AG04449 (cell line): ENCODE data around the gene RHO.

Experiments
- CTCF ChIA-PET: fragments of 350-600 bp; formaldehyde crosslinking; extraction: SDS; loops from one replicate; lab custom pipeline; 2021; ENCODE audit warnings: antibody characterized with exemption; lab: Yijun Ruan, JAX
- POLR2A ChIA-PET: fragments of 400-600, 350-600 bp; formaldehyde crosslinking; extraction: SDS; loops from one replicate; lab custom pipeline; 2020; ENCODE audit warnings: antibody characterized with exemption, inconsistent platforms; lab: Yijun Ruan, JAX
- DNase-seq: peaks from one replicate; pipeline ENCODE4 v3.0.0-alpha.2; 2010; ENCODE audit warnings: low read depth, low spot score
- H3K4me3 ChIP-seq: 2 replicates; pipeline ENCODE4 v1.5.1; 2011; ENCODE audit warnings: low read depth, mild to moderate bottlenecking, control low read depth, low read length
- TF ChIP-seq, protein P1 (sequence below): IDR thresholded peaks from one replicate; pipeline ENCODE4 v1.5.1; 2011; ENCODE audit warnings: mild to moderate bottlenecking, moderate library complexity, low read length, control low read depth, inconsistent platforms; ENCODE audit not compliant: insufficient read depth; ENCODE audit errors: missing control alignments

The RHO gene

GRCh38 chr3:129530821-129531220 is 2.4 kb downstream of the RHO start:
- TF ChIP-seq, protein P1, sequence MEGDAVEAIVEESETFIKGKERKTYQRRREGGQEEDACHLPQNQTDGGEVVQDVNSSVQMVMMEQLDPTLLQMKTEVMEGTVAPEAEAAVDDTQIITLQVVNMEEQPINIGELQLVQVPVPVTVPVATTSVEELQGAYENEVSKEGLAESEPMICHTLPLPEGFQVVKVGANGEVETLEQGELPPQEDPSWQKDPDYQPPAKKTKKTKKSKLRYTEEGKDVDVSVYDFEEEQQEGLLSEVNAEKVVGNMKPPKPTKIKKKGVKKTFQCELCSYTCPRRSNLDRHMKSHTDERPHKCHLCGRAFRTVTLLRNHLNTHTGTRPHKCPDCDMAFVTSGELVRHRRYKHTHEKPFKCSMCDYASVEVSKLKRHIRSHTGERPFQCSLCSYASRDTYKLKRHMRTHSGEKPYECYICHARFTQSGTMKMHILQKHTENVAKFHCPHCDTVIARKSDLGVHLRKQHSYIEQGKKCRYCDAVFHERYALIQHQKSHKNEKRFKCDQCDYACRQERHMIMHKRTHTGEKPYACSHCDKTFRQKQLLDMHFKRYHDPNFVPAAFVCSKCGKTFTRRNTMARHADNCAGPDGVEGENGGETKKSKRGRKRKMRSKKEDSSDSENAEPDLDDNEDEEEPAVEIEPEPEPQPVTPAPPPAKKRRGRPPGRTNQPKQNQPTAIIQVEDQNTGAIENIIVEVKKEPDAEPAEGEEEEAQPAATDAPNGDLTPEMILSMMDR: no peak
- ChIA-PET POLR2A (no interaction called here), CTCF (interaction anchor here (1.4 kb wide), 1 partner anchor 61 kb away, joined by 3 read pairs; no protein-coding TSS in a partner anchor)
- H3K4me3 ChIP-seq: no peak overlapping the region
- DNase-seq: no peak

GRCh38 chr3:129531699-129532098 is 3.3 kb downstream of the RHO start:
- TF ChIP-seq, protein P1: no peak
- DNase-seq: no peak
- CTCF ChIA-PET: no interaction called here
- H3K4me3 ChIP-seq: no peak overlapping the region
- POLR2A ChIA-PET: no interaction called here

GRCh38 chr3:129532261-129532660 is 3.8 kb downstream of the RHO start:
- ChIA-PET CTCF (no interaction called here), POLR2A (no interaction called here)
- TF ChIP-seq, protein P1: no peak
- H3K4me3 ChIP-seq: no peak overlapping the region
- no peak for DNase-seq

DNA sequence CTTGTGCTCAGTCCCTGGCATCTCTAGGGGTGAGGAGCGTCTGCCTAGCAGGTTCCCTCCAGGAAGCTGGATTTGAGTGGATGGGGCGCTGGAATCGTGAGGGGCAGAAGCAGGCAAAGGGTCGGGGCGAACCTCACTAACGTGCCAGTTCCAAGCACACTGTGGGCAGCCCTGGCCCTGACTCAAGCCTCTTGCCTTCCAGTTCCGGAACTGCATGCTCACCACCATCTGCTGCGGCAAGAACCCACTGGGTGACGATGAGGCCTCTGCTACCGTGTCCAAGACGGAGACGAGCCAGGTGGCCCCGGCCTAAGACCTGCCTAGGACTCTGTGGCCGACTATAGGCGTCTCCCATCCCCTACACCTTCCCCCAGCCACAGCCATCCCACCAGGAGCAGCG is 5.0 kb downstream of the RHO start:
- ChIA-PET POLR2A (no interaction called here), CTCF (no interaction called here)
- DNase-seq: no peak
- no peak overlapping the region for H3K4me3 ChIP-seq
- TF ChIP-seq, protein P1: no peak

- ChIA-PET CTCF (interaction anchor here (2.3 kb wide), 1 partner anchor 10 kb away, joined by 8 read pairs; the partner anchor contains the start of gene H1-8), POLR2A (no interaction called here)
- no peak for DNase-seq
- TF ChIP-seq, protein P1: no peak
- H3K4me3 ChIP-seq: no peak overlapping the region
Measured at GRCh38 chr3:129534428-129535027, 6.1 kb downstream of the RHO start.

DNA sequence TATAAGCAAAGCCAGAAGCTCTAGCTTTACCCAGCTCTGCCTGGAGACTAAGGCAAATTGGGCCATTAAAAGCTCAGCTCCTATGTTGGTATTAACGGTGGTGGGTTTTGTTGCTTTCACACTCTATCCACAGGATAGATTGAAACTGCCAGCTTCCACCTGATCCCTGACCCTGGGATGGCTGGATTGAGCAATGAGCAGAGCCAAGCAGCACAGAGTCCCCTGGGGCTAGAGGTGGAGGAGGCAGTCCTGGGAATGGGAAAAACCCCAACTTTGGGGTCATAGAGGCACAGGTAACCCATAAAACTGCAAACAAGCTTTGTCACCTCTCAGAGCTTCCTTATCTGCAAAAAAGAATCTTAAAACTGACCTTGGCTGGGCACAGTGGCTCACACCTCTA is 6.6 kb downstream of the RHO start:
- no peak overlapping the region for H3K4me3 ChIP-seq
- DNase-seq: no peak
- POLR2A ChIA-PET: no interaction called here
- CTCF ChIA-PET: interaction anchor here (2.3 kb wide), 1 partner anchor 9 kb away, joined by 8 read pairs; the partner anchor contains the start of gene H1-8
- TF ChIP-seq, protein P1: no peak
